Measurements from ENCODE around the gene TENM3. TPM values are rescaled to one million over a fixed set of nuclear protein-coding genes. Genes with fewer than 3 reads are reported as not detected.
"Not testable (repeated sequence)": the region's sequence is repeated elsewhere in the genome, so short reads cannot be mapped to it uniquely, and the experiment has no call there.

Gene TENM3
- polyA plus RNA-seq, 3 donors = 13.3 to 21.5 (median 16.6) TPM

- DNase-seq (ENCODE audit: extremely low read depth in 1 of 11, low read depth in 9 of 11, low spot score in 4 of 11) = no peak
Observed at GRCh38 chr4:182223708-182224107, 19.5 kb upstream of the TENM3 start.

- no peak for DNase-seq (ENCODE audit: extremely low read depth in 1 of 11, low read depth in 9 of 11, low spot score in 4 of 11)
Observed at GRCh38 chr4:182224192-182224850, 18.9 kb upstream of the TENM3 start.

GRCh38 chr4:182225257-182225852 lies 17.8 kb upstream of the TENM3 start:
- no peak for DNase-seq (ENCODE audit: extremely low read depth in 1 of 11, low read depth in 9 of 11, low spot score in 4 of 11)

- DNase-seq (ENCODE audit: extremely low read depth in 1 of 11, low read depth in 9 of 11, low spot score in 4 of 11) = no peak
Observed at GRCh38 chr4:182227611-182228010, 15.6 kb upstream of the TENM3 start.

GRCh38 chr4:182228991-182229577 lies 14.1 kb upstream of the TENM3 start:
- DNase-seq (ENCODE audit: extremely low read depth in 1 of 11, low read depth in 9 of 11, low spot score in 4 of 11) = no peak

GRCh38 chr4:182230256-182230655 lies 12.9 kb upstream of the TENM3 start:
- DNase-seq (ENCODE audit: extremely low read depth in 1 of 11, low read depth in 9 of 11, low spot score in 4 of 11) = no peak

GRCh38 chr4:182231080-182231479 lies 12.1 kb upstream of the TENM3 start:
- DNase-seq (ENCODE audit: extremely low read depth in 1 of 11, low read depth in 9 of 11, low spot score in 4 of 11) = no peak

- DNase-seq (ENCODE audit: extremely low read depth in 1 of 11, low read depth in 9 of 11, low spot score in 4 of 11) = no peak
Observed at GRCh38 chr4:182231496-182231895, 11.7 kb upstream of the TENM3 start.

- DNase-seq (ENCODE audit: extremely low read depth in 1 of 11, low read depth in 9 of 11, low spot score in 4 of 11) = no peak
Observed at GRCh38 chr4:182233310-182234090, 9.7 kb upstream of the TENM3 start.

- DNase-seq (ENCODE audit: extremely low read depth in 1 of 11, low read depth in 9 of 11, low spot score in 4 of 11) = no peak
Observed at GRCh38 chr4:182235021-182235795, 8.0 kb upstream of the TENM3 start.

- no peak for DNase-seq (ENCODE audit: extremely low read depth in 1 of 11, low read depth in 9 of 11, low spot score in 4 of 11)
Observed at GRCh38 chr4:182236186-182236585, 7.0 kb upstream of the TENM3 start.

GRCh38 chr4:182237010-182237409 lies 6.2 kb upstream of the TENM3 start:
- DNase-seq (ENCODE audit: extremely low read depth in 1 of 11, low read depth in 9 of 11, low spot score in 4 of 11) = not testable (repeated sequence)

- DNase-seq (ENCODE audit: extremely low read depth in 1 of 11, low read depth in 9 of 11, low spot score in 4 of 11) = no peak
Observed at GRCh38 chr4:182238355-182238931, 4.8 kb upstream of the TENM3 start.

GRCh38 chr4:182240161-182241130 lies 2.8 kb upstream of the TENM3 start:
- DNase-seq (ENCODE audit: extremely low read depth in 1 of 11, low read depth in 9 of 11, low spot score in 4 of 11) = peak in 9 of 11 donors; percentile 19 to 50 (median 28)

GRCh38 chr4:182242260-182242659 lies 942 bp upstream of the TENM3 start:
- not testable (repeated sequence) for DNase-seq (ENCODE audit: extremely low read depth in 1 of 11, low read depth in 9 of 11, low spot score in 4 of 11)

GRCh38 chr4:182242787-182243186 lies 415 bp upstream of the TENM3 start:
- DNase-seq (ENCODE audit: extremely low read depth in 1 of 11, low read depth in 9 of 11, low spot score in 4 of 11) = no peak

GRCh38 chr4:182245041-182245440 lies 1.8 kb downstream of the TENM3 start:
- no peak for DNase-seq (ENCODE audit: extremely low read depth in 1 of 11, low read depth in 9 of 11, low spot score in 4 of 11)
